Pulmonary artery endothelial cell (primary cell): ENCODE measurements around the gene VAC14. TPM values are rescaled to one million over a fixed set of nuclear protein-coding genes. Genes with fewer than 3 reads are reported as not detected.

Experiments used
- DNase-seq: peaks from one replicate; pipeline ENCODE4 v3.0.0-alpha.2; 2011; ENCODE audit warnings: low read depth, low spot score
- total RNA-seq: library from RNA; depleted of rRNA; stranded (reverse); fragments of >200 nt; gene quantifications from 2 replicates; pipeline ENCODE4 v1.2.3, GENCODE V29; 2014

Gene VAC14
- total RNA-seq, 1 donor from 2014 or later = 22.3 TPM

- no peak for DNase-seq
These were observed 36.3 kb downstream of the VAC14 start for GRCh38 chr16:70764632-70765031.

GRCh38 chr16:70760221-70760620 lies 40.7 kb downstream of the VAC14 start:
- no peak for DNase-seq

GRCh38 chr16:70759666-70760065 lies 41.3 kb downstream of the VAC14 start:
- DNase-seq = no peak

- DNase-seq = no peak
These were observed 42.2 kb downstream of the VAC14 start for GRCh38 chr16:70758786-70759185.

GRCh38 chr16:70757183-70757582 lies 43.8 kb downstream of the VAC14 start:
- no peak for DNase-seq

- no peak for DNase-seq
These were observed 44.9 kb downstream of the VAC14 start for GRCh38 chr16:70756071-70756470.

- DNase-seq = no peak
These were observed 45.9 kb downstream of the VAC14 start for GRCh38 chr16:70754851-70755600.

GRCh38 chr16:70754371-70754770 lies 46.6 kb downstream of the VAC14 start:
- no peak for DNase-seq

- DNase-seq = no peak
These were observed 47.1 kb downstream of the VAC14 start for GRCh38 chr16:70753694-70754325.

- no peak for DNase-seq
These were observed 47.7 kb downstream of the VAC14 start for GRCh38 chr16:70753228-70753627.

- no peak for DNase-seq
These were observed 48.5 kb downstream of the VAC14 start for GRCh38 chr16:70752426-70752825.

- no peak for DNase-seq
These were observed 49.4 kb downstream of the VAC14 start for GRCh38 chr16:70751593-70751992.

GRCh38 chr16:70750893-70751467 lies 50.0 kb downstream of the VAC14 start:
- DNase-seq = peak; percentile 83

GRCh38 chr16:70749681-70750601 lies 51.0 kb downstream of the VAC14 start:
- DNase-seq = no peak

GRCh38 chr16:70749006-70749678 lies 51.8 kb downstream of the VAC14 start:
- no peak for DNase-seq

GRCh38 chr16:70747703-70748631 lies 53.0 kb downstream of the VAC14 start:
- DNase-seq = no peak

- peak; percentile 37 for DNase-seq
These were observed 54.1 kb downstream of the VAC14 start for GRCh38 chr16:70746708-70747424.

- no peak for DNase-seq
These were observed 54.8 kb downstream of the VAC14 start for GRCh38 chr16:70746040-70746707.

GRCh38 chr16:70745536-70746025 lies 55.4 kb downstream of the VAC14 start:
- DNase-seq = no peak
